ENCODE measurements around the gene MRPS23. TPM values are rescaled to one million over a fixed set of nuclear protein-coding genes. Genes with fewer than 3 reads are reported as not detected.

Gene MRPS23
- total and polyA plus RNA-seq, 2 of the 8 experiments (the other 6 are each of a cell fraction or from before 2014, with no cell fraction given): 38.6 to 60.4 TPM

- no peak overlapping the region for H3K4me3 ChIP-seq (ENCODE audit: extremely low read depth in 1 of 4, insufficient read depth in 2 of 4, low read depth in 3 of 4, low read length in 4 of 4)
- TF ChIP-seq GABPA (IDR thresholded peaks at IDR 0.05; ENCODE audit: borderline replicate concordance, insufficient read depth, low read length) (no peak), EGR1 (IDR thresholded peaks at IDR 0.05; ENCODE audit: borderline replicate concordance, low read depth, low read length) (no peak), JUN (IDR thresholded peaks at IDR 0.05; ENCODE audit: low read depth, low read length) (no peak), SRF (IDR thresholded peaks at IDR 0.05; ENCODE audit: low read depth, low read length) (no peak), ASH2L (IDR thresholded peaks at IDR 0.05; ENCODE audit: low read length) (no peak), ATF3 (IDR thresholded peaks at IDR 0.05; ENCODE audit: insufficient read depth, low read depth, low read length) (no peak), CBX5 (IDR thresholded peaks at IDR 0.05; ENCODE audit: low read depth, low read length) (no peak), TEAD4 (IDR thresholded peaks at IDR 0.05; ENCODE audit: low read depth, low read length) (no peak), CEBPB (IDR thresholded peaks at IDR 0.05; ENCODE audit: low read depth, low read length) (no peak), SIN3A (conservative IDR thresholded peaks at IDR 0.05 in 1 of 2, IDR thresholded peaks at IDR 0.05 in 1 of 2; ENCODE audit: low read depth in 1 of 2, low read length in 2 of 2) (no peak), GTF2F1 (IDR thresholded peaks at IDR 0.05; ENCODE audit: borderline replicate concordance, low read depth, low read length) (no peak), ZNF274 (IDR thresholded peaks at IDR 0.05; ENCODE audit: borderline replicate concordance, extremely low read depth, low read length) (no peak)
Observed at GRCh38 chr17:57810721-57811637, 38.9 kb downstream of the MRPS23 start.

More at GRCh38 chr17:57810721-57811637, 38.9 kb downstream of the MRPS23 start:
- no peaks in the 10 kb centered on the region for H3K79me2 ChIP-seq (ENCODE audit: control insufficient read depth in 1 of 2, insufficient read depth in 2 of 2, low read length in 2 of 2)
- H3K9ac ChIP-seq (replicated peaks in 1 of 4; ENCODE audit: extremely low read depth in 1 of 4, low read depth in 3 of 4, low read length in 3 of 4): no peak overlapping the region
- H2BK20ac ChIP-seq (ENCODE audit: low read length): no peak overlapping the region
- 0 out of 2 replicates have a peak overlapping the region, but pooled peaks have one; percentile 5 for H2BK5ac ChIP-seq (ENCODE audit: low read depth, low read length)
- no peaks in the 10 kb centered on the region for H3K9me3 ChIP-seq (ENCODE audit: insufficient read depth in 2 of 2, low read depth in 1 of 2, low read length in 1 of 2)
- H2BK15ac ChIP-seq (ENCODE audit: low read length): no peak overlapping the region
- no peak overlapping the region for H4K91ac ChIP-seq (replicated peaks; ENCODE audit: insufficient read length, low read length)
- H3K4ac ChIP-seq (replicated peaks; ENCODE audit: insufficient read length, low read depth, low read length): no peak overlapping the region
- no peak overlapping the region for H4K8ac ChIP-seq (ENCODE audit: extremely low read depth, insufficient read depth, low read length)
- no peaks in the 10 kb centered on the region; a peak in 1 of 7 replicates for H3K4me1 ChIP-seq (replicated peaks in 1 of 4; ENCODE audit: control insufficient read depth in 3 of 4, insufficient read depth in 4 of 4, low read length in 3 of 4)
- no peak overlapping the region for H2BK120ac ChIP-seq (replicated peaks; ENCODE audit: low read depth, low read length)
- no peaks in the 10 kb centered on the region for H3K23me2 ChIP-seq (ENCODE audit: low read depth, low read length)
- H4K5ac ChIP-seq (ENCODE audit: insufficient read length, low read depth, low read length): no peak overlapping the region
- 84% methylated on average over 31 of the region's 31 CpGs; no CpG with 5 or more reads in 1 of the 2 experiments for whole genome bisulfite sequencing, 2 experiments (ENCODE audit: extremely low coverage in 1 of 2, insufficient coverage in 1 of 2, insufficient read length in 1 of 2, insufficient replicate concordance in 2 of 2, low coverage in 1 of 2, low lambda C conversion rate in 2 of 2, missing lambda C conversion rate in 1 of 2)
- H3K4me2 ChIP-seq (ENCODE audit: insufficient read depth in 1 of 2, low read depth in 2 of 2, low read length in 2 of 2): no peak overlapping the region
- no peak overlapping the region for H3K14ac ChIP-seq (ENCODE audit: insufficient read length)
- H3K27me3 ChIP-seq (replicated peaks in 1 of 4; ENCODE audit: control insufficient read depth in 3 of 4, extremely low read depth in 1 of 4, insufficient read depth in 3 of 4, low read length in 3 of 4): no peaks in the 10 kb centered on the region; a peak in 2 of 7 replicates
- no peak overlapping the region for H3K56ac ChIP-seq (replicated peaks; ENCODE audit: insufficient read length, low read depth, low read length)
- peak overlapping the region; percentile 51; the same call in 1 of the 2 replicates for H2AFZ ChIP-seq (ENCODE audit: low read length)
- no peak for FAIRE-seq
- no peak overlapping the region for H2BK12ac ChIP-seq (ENCODE audit: low read depth, low read length)
- H3K27ac ChIP-seq (ENCODE audit: low read depth, low read length): no peak overlapping the region
- H4K20me1 ChIP-seq (replicated peaks in 1 of 2; ENCODE audit: control insufficient read depth in 1 of 2, insufficient read depth in 2 of 2, low read length in 2 of 2): no peaks in the 10 kb centered on the region
- H2AK5ac ChIP-seq (ENCODE audit: low read depth, low read length): no peak overlapping the region
- no peak overlapping the region; the same call in 1 of the 2 replicates for H3K18ac ChIP-seq (ENCODE audit: extremely low read depth, low read length)
- CTCF ChIA-PET (ENCODE audit: partially characterized antibody): interaction anchor here (0.7 to 3.7 kb wide), 4 partner anchors 11 to 44 kb away, joined by 3 to 21 read pairs (median 6); no protein-coding TSS in a partner anchor
- H3K36me3 ChIP-seq (ENCODE audit: control insufficient read depth in 2 of 4, insufficient read depth in 4 of 4, low read length in 3 of 4): no peaks in the 10 kb centered on the region
- POLR2A ChIA-PET (ENCODE audit: partially characterized antibody): no interaction called here
- no peak for DNase-seq (ENCODE audit: low read depth in 1 of 2, low spot score in 2 of 2)
- H3K79me1 ChIP-seq (ENCODE audit: low read depth, low read length): no peaks in the 10 kb centered on the region
- H3K23ac ChIP-seq (ENCODE audit: insufficient read length): no peak overlapping the region
